Panc1 (cell line): Measurements from ENCODE around the gene DNAJA2. TPM values are rescaled to one million over a fixed set of nuclear protein-coding genes. Genes with fewer than 3 reads are reported as not detected.

Source experiments
- ATAC-seq: fragments of 200-7000 bp; cut with Tn5 transposase; 2 replicates; pipeline ENCODE4 v1.9.1; 2020; ENCODE audit warnings: mild to moderate bottlenecking, moderate library complexity
- BruUV-seq: library from RNA; stranded (reverse); fragments of 400-500 nt; replicated peaks from 2 replicates; lab custom pipeline; 2021; lab: Mats Ljungman, UMichigan
- CTCF ChIA-PET: fragments of 300-600 bp; sonication (Branson Sonifier 250); formaldehyde crosslinking; loops from one replicate; lab custom pipeline; 2022; ENCODE audit warnings: antibody characterized with exemption; lab: Charles Lee
- POLR2A ChIA-PET: fragments of 300-600 bp; sonication (Branson Sonifier 250); formaldehyde crosslinking; loops from one replicate; lab custom pipeline; 2022; ENCODE audit warnings: antibody characterized with exemption; lab: Charles Lee
- DNase-seq: peaks from one replicate; pipeline ENCODE4 v3.0.0-alpha.2; 2010; ENCODE audit warnings: low read depth, low spot score
- H3K27ac ChIP-seq: 2 replicates; pipeline ENCODE4 v1.5.1; 2011; ENCODE audit warnings: mild to moderate bottlenecking, low read length, inconsistent platforms
- H3K27me3 ChIP-seq: fragments of 200-500 bp; sonication (Bioruptor generic); 2 replicates; pipeline ENCODE4 v1.6.0; 2014; ENCODE audit warnings: low read length, inconsistent platforms; ENCODE audit not compliant: control insufficient read depth, insufficient read depth
- H3K36me3 ChIP-seq: fragments of 200-500 bp; sonication (Bioruptor generic); 2 replicates; pipeline ENCODE4 v1.5.1; 2014; ENCODE audit warnings: inconsistent platforms, mild to moderate bottlenecking, low read length, moderate library complexity; ENCODE audit not compliant: control insufficient read depth, insufficient read depth
- H3K4me1 ChIP-seq: 2 replicates; pipeline ENCODE4 v1.5.1; 2011; ENCODE audit warnings: inconsistent platforms, mild to moderate bottlenecking, low read length, moderate library complexity; ENCODE audit not compliant: control insufficient read depth, insufficient read depth
- H3K4me3 ChIP-seq, 2 experiments: 2 replicates each; pipeline ENCODE4 v1.5.1; 2011 to 2012; ENCODE audit warnings: low read depth in 2 of 2, low read length in 2 of 2, mild to moderate bottlenecking in 2 of 2, inconsistent platforms in 1 of 2, moderate library complexity in 1 of 2
- H3K9me3 ChIP-seq: fragments of 200-500 bp; sonication (Bioruptor generic); 2 replicates; pipeline ENCODE4 v1.5.1; 2014; ENCODE audit warnings: low read depth, mild to moderate bottlenecking, inconsistent platforms, low read length, moderate library complexity; ENCODE audit not compliant: control insufficient read depth, insufficient read depth
- POLR2AphosphoS5 ChIP-seq: IDR thresholded peaks from 2 replicates; pipeline ENCODE4 v1.6.1; 2012; ENCODE audit warnings: mild to moderate bottlenecking, low read depth, low read length, moderate library complexity
- REST ChIP-seq, 2 experiments: IDR thresholded peaks; 2 replicates each; pipeline ENCODE4 v1.6.1; 2011 to 2012; ENCODE audit warnings: low read depth in 2 of 2, control low read depth in 1 of 2, low read length in 1 of 2, mild to moderate bottlenecking in 1 of 2, moderate library complexity in 1 of 2; ENCODE audit not compliant: insufficient read depth in 1 of 2
- SIN3A ChIP-seq: IDR thresholded peaks from 2 replicates; pipeline ENCODE4 v1.6.1; 2012; ENCODE audit warnings: low read depth, mild to moderate bottlenecking, low read length, moderate library complexity, borderline replicate concordance; ENCODE audit not compliant: insufficient read depth
- TCF7L2 ChIP-seq: IDR thresholded peaks from 2 replicates; pipeline ENCODE4 v1.6.1; 2011; ENCODE audit warnings: mild to moderate bottlenecking, low read depth, low read length, inconsistent platforms
- in situ Hi-C: cut with HindIII; loops from 2 replicates; pipeline ENCODE4 v1.10.0; 2016; ENCODE audit warnings: low sequenced_read_pairs, low pct_unique_long_range_greater_than_20kb
- intact Hi-C: fragments of 100-400 bp; cut with micrococcal nuclease; formaldehyde crosslinking; loops from one replicate; pipeline ENCODE4 v1.10.0; 2022; ENCODE audit not compliant: unreplicated experiment
- total RNA-seq: library from RNA; stranded (reverse); gene quantifications from one replicate; pipeline ENCODE4 v1.2.1, GENCODE V29; 2021; ENCODE audit not compliant: unreplicated experiment
- TF ChIP-seq, protein P1 (sequence below): fragments of 450-650 bp; IDR thresholded peaks from 2 replicates; pipeline ENCODE4 v1.5.1; 2017; ENCODE audit warnings: mild to moderate bottlenecking

DNAJA2 gene
- total RNA-seq, 1 experiment from 2014 or later: 49.4 TPM

- Histone ChIP-seq H3K27me3 (no peaks in the 10 kb centered on the region), H3K4me3 (no peak overlapping the region), H3K9me3 (no peaks in the 10 kb centered on the region), H3K27ac (no peak overlapping the region), H3K4me1 (peaks cover 12% of the 10 kb centered on the region), H3K36me3 (peaks cover 27% of the 10 kb centered on the region)
- ChIA-PET POLR2A (no interaction called here), CTCF (interaction anchor here (0.6 kb wide), 1 partner anchor 1195 kb away, joined by 3 read pairs; no protein-coding TSS in a partner anchor)
- ATAC-seq (no peak), DNase-seq (no peak)
- BruUV-seq: no TSS peak
- in situ Hi-C loops (no loop called here), intact Hi-C loops (no loop called here)
- TF ChIP-seq TCF7L2 (no peak), SIN3A (no peak), REST (IDR thresholded peaks at IDR 0.05; ENCODE audit: insufficient read depth in 1 of 2, low read depth in 2 of 2, low read length in 1 of 2) (no peak), POLR2AphosphoS5 (no peak)
- TF ChIP-seq, protein P1, sequence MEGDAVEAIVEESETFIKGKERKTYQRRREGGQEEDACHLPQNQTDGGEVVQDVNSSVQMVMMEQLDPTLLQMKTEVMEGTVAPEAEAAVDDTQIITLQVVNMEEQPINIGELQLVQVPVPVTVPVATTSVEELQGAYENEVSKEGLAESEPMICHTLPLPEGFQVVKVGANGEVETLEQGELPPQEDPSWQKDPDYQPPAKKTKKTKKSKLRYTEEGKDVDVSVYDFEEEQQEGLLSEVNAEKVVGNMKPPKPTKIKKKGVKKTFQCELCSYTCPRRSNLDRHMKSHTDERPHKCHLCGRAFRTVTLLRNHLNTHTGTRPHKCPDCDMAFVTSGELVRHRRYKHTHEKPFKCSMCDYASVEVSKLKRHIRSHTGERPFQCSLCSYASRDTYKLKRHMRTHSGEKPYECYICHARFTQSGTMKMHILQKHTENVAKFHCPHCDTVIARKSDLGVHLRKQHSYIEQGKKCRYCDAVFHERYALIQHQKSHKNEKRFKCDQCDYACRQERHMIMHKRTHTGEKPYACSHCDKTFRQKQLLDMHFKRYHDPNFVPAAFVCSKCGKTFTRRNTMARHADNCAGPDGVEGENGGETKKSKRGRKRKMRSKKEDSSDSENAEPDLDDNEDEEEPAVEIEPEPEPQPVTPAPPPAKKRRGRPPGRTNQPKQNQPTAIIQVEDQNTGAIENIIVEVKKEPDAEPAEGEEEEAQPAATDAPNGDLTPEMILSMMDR: no peak
Observed at GRCh38 chr16:46970089-46970488, 3.4 kb downstream of the DNAJA2 start.

DNA sequence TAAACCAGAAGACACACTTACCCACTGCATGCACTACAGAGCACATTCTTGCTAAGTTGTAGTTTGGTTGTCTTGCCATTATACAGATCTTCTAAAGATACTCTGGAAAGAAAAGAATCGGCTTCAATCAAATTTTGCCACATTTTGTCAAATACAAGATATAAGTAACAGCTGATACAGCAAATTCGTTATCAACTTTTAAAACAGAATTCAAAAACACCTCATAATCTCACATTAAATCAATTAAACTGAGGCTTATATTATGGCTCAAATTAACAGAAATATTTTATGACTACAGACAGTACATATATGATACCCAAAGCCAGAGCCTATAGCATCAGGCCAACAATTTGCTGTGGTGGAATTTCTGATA, 5.4 kb downstream of the DNAJA2 start:
- no TSS peak for BruUV-seq
- no peak for DNase-seq
- in situ Hi-C loops: no loop called here
- H3K27me3 ChIP-seq: no peaks in the 10 kb centered on the region
- intact Hi-C loops: no loop called here
- TF ChIP-seq POLR2AphosphoS5 (no peak), REST (IDR thresholded peaks at IDR 0.05; ENCODE audit: insufficient read depth in 1 of 2, low read depth in 2 of 2, low read length in 1 of 2) (no peak), TCF7L2 (no peak), SIN3A (no peak)
- TF ChIP-seq, protein P1: no peak
- no peak for ATAC-seq
- H3K36me3 ChIP-seq: peaks cover 32% of the 10 kb centered on the region
- H3K27ac ChIP-seq: no peak overlapping the region
- CTCF ChIA-PET: no interaction called here
- H3K4me1 ChIP-seq: peaks cover 6% of the 10 kb centered on the region
- POLR2A ChIA-PET: no interaction called here
- H3K4me3 ChIP-seq: no peak overlapping the region
- no peaks in the 10 kb centered on the region for H3K9me3 ChIP-seq
